GM12878 (cell line): ENCODE results near the gene C8B. TPM values are rescaled to one million over a fixed set of nuclear protein-coding genes. Genes with fewer than 3 reads are reported as not detected.

Experiments used
- ATAC-seq: fragments of 200-7000 bp; cut with Tn5 transposase; 3 replicates; pipeline ENCODE4 v1.9.1; 2020; ENCODE audit warnings: mild to moderate bottlenecking, moderate library complexity
- BruUV-seq: library from RNA; stranded (reverse); fragments of 400-500 nt; replicated peaks from 2 replicates; lab custom pipeline; 2021; lab: Mats Ljungman, UMichigan
- CTCF ChIA-PET: fragments of 300-600 bp; sonication (Branson Sonifier 250); formaldehyde crosslinking; extraction: SDS; loops from one replicate; lab custom pipeline; 2021; ENCODE audit warnings: inconsistent platforms; lab: Yijun Ruan, JAX
- POLR2A ChIA-PET: fragments of 350-600 bp; formaldehyde crosslinking; extraction: SDS; loops from one replicate; lab custom pipeline; 2021; ENCODE audit warnings: inconsistent platforms; lab: Charles Lee
- RAD21 ChIA-PET: fragments of 300-600 bp; sonication (Branson Sonifier 250); formaldehyde crosslinking; loops from one replicate; lab custom pipeline; 2023; ENCODE audit warnings: antibody characterized with exemption; ENCODE audit not compliant: unreplicated experiment; lab: Charles Lee
- SMC1A ChIA-PET: fragments of 300-600 bp; sonication (Branson Sonifier 250); formaldehyde crosslinking; loops from one replicate; lab custom pipeline; 2023; ENCODE audit not compliant: unreplicated experiment, uncharacterized antibody; lab: Charles Lee
- DNase-seq: peaks from one replicate; pipeline ENCODE4 v3.0.0-alpha.2; 2011; ENCODE audit warnings: low read depth, low spot score
- FAIRE-seq: peaks from 3 replicates; lab custom pipeline; 2011; peaks lifted over from hg19 to GRCh38; lab: Jason Lieb, UNC
- H2AFZ ChIP-seq: 2 replicates; pipeline ENCODE4 v1.6.0; 2011; ENCODE audit warnings: low read depth, low read length, control low read depth; ENCODE audit not compliant: control insufficient read depth
- H3K27ac ChIP-seq: 2 replicates; pipeline ENCODE4 v1.5.1; 2011; ENCODE audit warnings: control low read depth; ENCODE audit not compliant: control insufficient read depth, insufficient read depth
- H3K27me3 ChIP-seq, 2 experiments: replicated peaks in 1 of 2; 2 replicates each; pipeline versions ENCODE4 v1.6.0 to v1.6.1; 2011; ENCODE audit warnings: low read length in 1 of 2; ENCODE audit not compliant: control insufficient read depth in 2 of 2, insufficient read depth in 2 of 2
- H3K36me3 ChIP-seq, 2 experiments: 2 replicates each; pipeline ENCODE4 v1.5.1; 2011; ENCODE audit warnings: low read length in 1 of 2; ENCODE audit not compliant: control insufficient read depth in 2 of 2, insufficient read depth in 2 of 2
- H3K4me1 ChIP-seq: 2 replicates; pipeline ENCODE4 v1.6.1; 2011; ENCODE audit warnings: mild to moderate bottlenecking, low read length, moderate library complexity, mixed read lengths; ENCODE audit not compliant: control insufficient read depth, insufficient read depth
- H3K4me2 ChIP-seq: 2 replicates; pipeline ENCODE4 v1.6.0; 2011; ENCODE audit warnings: control low read depth; ENCODE audit not compliant: control insufficient read depth, insufficient read depth
- H3K4me3 ChIP-seq: fragments of 200-600 bp; sonication (generic); 2 replicates; pipeline ENCODE4 v1.5.1; 2016
- H3K79me2 ChIP-seq: 2 replicates; pipeline ENCODE4 v1.6.0; 2011; ENCODE audit warnings: low read length; ENCODE audit not compliant: control insufficient read depth, insufficient read depth
- H3K9ac ChIP-seq: 2 replicates; pipeline ENCODE4 v1.8.0; 2011; ENCODE audit warnings: low read length, control low read depth, mixed read lengths; ENCODE audit not compliant: control insufficient read depth, insufficient read depth
- H3K9me3 ChIP-seq: replicated peaks from 3 replicates; pipeline ENCODE4 v1.5.1; 2011; ENCODE audit warnings: mild to moderate bottlenecking, low read length; ENCODE audit not compliant: control insufficient read depth, insufficient read depth
- H4K20me1 ChIP-seq: 2 replicates; pipeline ENCODE4 v1.6.0; 2011; ENCODE audit not compliant: control insufficient read depth, insufficient read depth
- BMI1 ChIP-seq: fragments of 450-650 bp; IDR thresholded peaks from 2 replicates; pipeline ENCODE4 v1.6.1; 2016; ENCODE audit warnings: mild to moderate bottlenecking, moderate library complexity, borderline replicate concordance
- CBX5 ChIP-seq: sonication (generic); IDR thresholded peaks from 2 replicates; pipeline ENCODE4 v1.6.1; 2016; ENCODE audit warnings: low read depth, moderate library complexity, mild to moderate bottlenecking, inconsistent platforms
- ELK1 ChIP-seq: IDR thresholded peaks from 2 replicates; pipeline ENCODE4 v1.6.1; 2012; ENCODE audit warnings: low read depth, low read length, improper control_type of control experiment
- ETV6 ChIP-seq, 2 experiments: fragments of 450-650 bp in 1 of 2; IDR thresholded peaks in 1 of 2; conservative IDR thresholded peaks in 1 of 2; 2 replicates each; pipeline ENCODE4 v1.6.1; 2014; ENCODE audit warnings: antibody characterized with exemption in 1 of 2, borderline replicate concordance in 1 of 2, low read depth in 1 of 2, mild to moderate bottlenecking in 1 of 2, moderate library complexity in 1 of 2
- GABPA ChIP-seq: IDR thresholded peaks from 2 replicates; pipeline ENCODE4 v1.6.1; 2014; ENCODE audit warnings: antibody characterized with exemption, low read depth, mild to moderate bottlenecking, inconsistent platforms
- MAX ChIP-seq: IDR thresholded peaks from 2 replicates; pipeline ENCODE4 v1.6.1; 2012; ENCODE audit warnings: low read depth, low read length, improper control_type of control experiment
- MEF2A ChIP-seq: IDR thresholded peaks from 2 replicates; pipeline ENCODE4 v1.6.1; 2011; ENCODE audit warnings: low read depth, mild to moderate bottlenecking, low read length, moderate library complexity; ENCODE audit not compliant: insufficient read depth
- MTA3 ChIP-seq: IDR thresholded peaks from 2 replicates; pipeline ENCODE4 v1.6.1; 2012; ENCODE audit warnings: low read length, inconsistent platforms, borderline replicate concordance
- NR2C1 ChIP-seq: fragments of 450-650 bp; IDR thresholded peaks from 2 replicates; pipeline ENCODE4 v1.6.1; 2017; ENCODE audit warnings: antibody characterized with exemption, mild to moderate bottlenecking, moderate library complexity
- RAD51 ChIP-seq: fragments of 450-650 bp; IDR thresholded peaks from 2 replicates; pipeline ENCODE4 v1.6.1; 2016; ENCODE audit warnings: moderate library complexity, mild to moderate bottlenecking, inconsistent platforms
- RB1 ChIP-seq: fragments of 450-650 bp; formaldehyde crosslinking; IDR thresholded peaks from 2 replicates; pipeline ENCODE4 v1.6.1; 2017; ENCODE audit warnings: mild to moderate bottlenecking, borderline replicate concordance
- SMAD1 ChIP-seq: fragments of 450-650 bp; IDR thresholded peaks from 2 replicates; pipeline ENCODE4 v1.6.1; 2018; ENCODE audit warnings: mild to moderate bottlenecking, low read depth; ENCODE audit not compliant: partially characterized antibody
- ZSCAN29 ChIP-seq: fragments of 450-650 bp; IDR thresholded peaks from 2 replicates; pipeline ENCODE4 v1.6.1; 2017; ENCODE audit warnings: mild to moderate bottlenecking, moderate library complexity
- WGBS: methylation state at CpG from one replicate; pipeline ENCODE4 v1.1.6; 2016; ENCODE audit warnings: low lambda C conversion rate; ENCODE audit not compliant: insufficient replicate concordance, insufficient coverage; ENCODE audit errors: missing lambda C conversion rate; 5-methylcytosine and 5-hydroxymethylcytosine counted together
- in situ Hi-C: fragments of 300-500 bp; cut with MboI; formaldehyde crosslinking; loops from 9 replicates; pipeline ENCODE4 v1.14.3; 2018; ENCODE audit warnings: mixed read lengths
- intact Hi-C: fragments of 100-400 bp; cut with micrococcal nuclease; formaldehyde crosslinking; loops from one replicate; pipeline ENCODE4 v1.14.2; 2022; ENCODE audit not compliant: unreplicated experiment
- polyA plus RNA-seq, 11 experiments: library from polyadenylated mRNA; depleted of rRNA in 4 of 11; unstranded in 6 of 11; stranded (reverse) in 5 of 11; fragments of >200 nt; fragmentation: Nextera tagmentation in 4 of 11; fragmentation: Illumina TruSeq in 1 of 11; extraction: Ambion mirVana in 4 of 11; extraction: Trizol in 1 of 11; gene quantifications; 1 replicate in 1 of 11; 2 replicates in 10 of 11; pipeline versions ENCODE4 v1.2.1 to v1.2.3, GENCODE V29; 2011 to 2016; ENCODE audit warnings: inconsistent platforms in 2 of 11, missing spikeins in 2 of 11, low read depth in 1 of 11
- total RNA-seq, 4 experiments: library from RNA; depleted of rRNA in 3 of 4; stranded (reverse); fragments of >200 nt in 3 of 4; fragmentation: Illumina TruSeq in 1 of 4; extraction: Trizol in 1 of 4; gene quantifications; 2 replicates each; pipeline versions ENCODE4 v1.2.1 to v1.2.3, GENCODE V29; 2013 to 2021

C8B gene
- total and polyA plus RNA-seq, 10 of the 15 experiments (the other 5 are each of a cell fraction or from before 2014, with no cell fraction given): not detected

GRCh38 chr1:56970280-56970679, 4.5 kb upstream of the C8B start:
- no TSS peak for BruUV-seq
- Histone ChIP-seq H3K27ac (no peak overlapping the region), H3K4me3 (no peak overlapping the region), H3K36me3 (no peaks in the 10 kb centered on the region), H3K4me2 (no peak overlapping the region), H3K9me3 (no peaks in the 10 kb centered on the region), H2AFZ (no peak overlapping the region), H4K20me1 (no peaks in the 10 kb centered on the region), H3K27me3 (no peaks in the 10 kb centered on the region; a peak in 1 of 4 replicates), H3K79me2 (no peaks in the 10 kb centered on the region), H3K4me1 (no peaks in the 10 kb centered on the region), H3K9ac (no peak overlapping the region)
- ChIA-PET SMC1A (interaction anchor here (1.3 kb wide), 1 partner anchor 137 kb away, joined by 4 read pairs; no protein-coding TSS in a partner anchor), CTCF (interaction anchor here (1.3 kb wide), 1 partner anchor 138 kb away, joined by 6 read pairs; no protein-coding TSS in a partner anchor), RAD21 (interaction anchor here (1.3 kb wide), 1 partner anchor 137 kb away, joined by 3 read pairs; no protein-coding TSS in a partner anchor), POLR2A (no interaction called here)
- intact Hi-C loops (loop anchor here (2.0 kb wide), 1 partner anchor 137 kb away; no protein-coding TSS in a partner anchor), in situ Hi-C loops (no loop called here)
- no peak for TF ChIP-seq RAD51
- TF ChIP-seq SMAD1: no peak
- TF ChIP-seq MAX: no peak
- TF ChIP-seq ELK1: no peak
- no peak for TF ChIP-seq BMI1
- TF ChIP-seq CBX5: no peak
- no peak for TF ChIP-seq MTA3
- no peak for TF ChIP-seq MEF2A
- TF ChIP-seq GABPA: no peak
- TF ChIP-seq NR2C1: no peak
- TF ChIP-seq ZSCAN29: no peak
- TF ChIP-seq ETV6 (conservative IDR thresholded peaks at IDR 0.05 in 1 of 2, IDR thresholded peaks at IDR 0.05 in 1 of 2; ENCODE audit: borderline replicate concordance in 1 of 2, low read depth in 1 of 2): no peak
- no peak for TF ChIP-seq RB1
- DNase-seq (no peak), ATAC-seq (no peak), FAIRE-seq (no peak)
- 0% methylated on average over 1 of the region's 1 CpG for WGBS
